BLaER1 treated with 17β-estradiol and CSF1 and Interleukin-3, amounts not matched to agents 10 nM and 100 nM (cell line): ENCODE data around the gene KIF2C.
"Not testable (repeated sequence)": the region's sequence is repeated elsewhere in the genome, so short reads cannot be mapped to it uniquely, and the experiment has no call there.

Experiments used
- H3K27ac ChIP-seq, 11 experiments: shearing (Covaris generic); formaldehyde crosslinking; 2 replicates each; pipeline ENCODE4 v1.8.1; 2022
- H3K27me3 ChIP-seq, 11 experiments: shearing (Covaris generic); formaldehyde crosslinking; 2 replicates each; pipeline ENCODE4 v1.8.1; 2022
- H3K36me3 ChIP-seq, 11 experiments: shearing (Covaris generic); formaldehyde crosslinking; 2 replicates each; pipeline ENCODE4 v1.8.1; 2022
- H3K4me1 ChIP-seq, 10 experiments: shearing (Covaris generic); formaldehyde crosslinking; 2 replicates each; pipeline ENCODE4 v1.8.1; 2022
- H3K4me2 ChIP-seq, 11 experiments: shearing (Covaris generic); formaldehyde crosslinking; 2 replicates each; pipeline ENCODE4 v1.8.1; 2022
- H3K4me3 ChIP-seq, 10 experiments: shearing (Covaris generic); formaldehyde crosslinking; 2 replicates each; pipeline ENCODE4 v1.8.1; 2022
- H3K9ac ChIP-seq, 11 experiments: shearing (Covaris generic); formaldehyde crosslinking; 2 replicates each; pipeline ENCODE4 v1.8.1; 2022
- H3K9me3 ChIP-seq, 11 experiments: shearing (Covaris generic); formaldehyde crosslinking; replicated peaks in 1 of 11; 2 replicates each; pipeline ENCODE4 v1.8.1; 2022
- H4K20me1 ChIP-seq, 11 experiments: shearing (Covaris generic); formaldehyde crosslinking; 2 replicates each; pipeline ENCODE4 v1.8.1; 2022
- Cebpa-rat ChIP-seq, 11 experiments: shearing (Covaris generic); IDR thresholded peaks; 2 replicates each; pipeline ENCODE4 v1.8.1; 2022

The KIF2C gene

DNA sequence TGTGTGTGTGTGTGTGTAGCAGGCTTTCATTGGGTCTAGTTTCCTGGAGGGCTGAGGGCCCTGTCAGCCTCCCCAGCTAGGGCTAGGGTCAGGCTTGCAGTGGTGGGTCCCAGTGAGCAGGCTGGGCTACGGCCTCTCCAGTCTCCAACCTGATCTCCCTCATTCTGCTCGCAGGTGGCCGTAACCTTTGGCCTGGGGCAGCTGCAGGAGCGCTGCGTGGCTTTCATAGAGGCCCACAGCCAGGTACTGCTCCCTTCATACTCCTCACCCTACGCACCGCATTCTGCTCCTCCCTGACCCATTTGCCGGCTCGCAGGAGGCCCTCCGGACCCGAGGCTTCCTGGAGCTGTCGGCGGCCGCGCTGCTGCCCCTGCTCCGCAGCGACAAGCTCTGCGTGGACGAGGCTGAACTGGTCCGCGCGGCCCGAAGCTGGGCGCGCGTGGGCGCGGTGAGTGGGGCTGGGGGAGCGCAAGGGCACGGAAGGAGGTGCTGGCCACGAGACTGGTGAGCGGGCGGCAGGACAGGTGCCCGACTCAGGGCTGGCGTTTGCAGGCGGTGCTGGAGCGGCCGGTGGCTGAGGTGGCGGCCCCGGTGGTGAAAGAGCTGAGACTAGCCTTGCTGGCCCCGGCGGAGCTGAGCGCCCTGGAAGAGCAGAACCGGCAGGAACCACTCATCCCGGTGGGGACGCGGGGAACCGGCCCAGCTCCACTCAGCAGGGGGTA is 73.3 kb downstream of the KIF2C start:
- Histone ChIP-seq H3K4me2 (peak overlapping the region; percentile 59 to 95 (median 78)), H3K9me3 (no peaks in the 10 kb centered on the region), H3K36me3 (peaks cover 0 to 16% (median 0%) of the 10 kb centered on the region in 11 experiments; a peak in 5 of 22 replicates), H3K4me3 (peak overlapping the region in 9 of 10 experiments; percentile 42 to 62 (median 51); a peak in 14 of 20 replicates), H4K20me1 (no peaks in the 10 kb centered on the region), H3K4me1 (peaks cover 70 to 93% (median 79%) of the 10 kb centered on the region in 10 experiments), H3K9ac (peak overlapping the region; percentile 72 to 83 (median 79); a peak in 21 of 22 replicates), H3K27ac (peak overlapping the region; percentile 69 to 100 (median 86); a peak in 21 of 22 replicates), H3K27me3 (no peaks in the 10 kb centered on the region)
- TF ChIP-seq Cebpa-rat (IDR thresholded peaks at IDR 0.05): no peak

DNA sequence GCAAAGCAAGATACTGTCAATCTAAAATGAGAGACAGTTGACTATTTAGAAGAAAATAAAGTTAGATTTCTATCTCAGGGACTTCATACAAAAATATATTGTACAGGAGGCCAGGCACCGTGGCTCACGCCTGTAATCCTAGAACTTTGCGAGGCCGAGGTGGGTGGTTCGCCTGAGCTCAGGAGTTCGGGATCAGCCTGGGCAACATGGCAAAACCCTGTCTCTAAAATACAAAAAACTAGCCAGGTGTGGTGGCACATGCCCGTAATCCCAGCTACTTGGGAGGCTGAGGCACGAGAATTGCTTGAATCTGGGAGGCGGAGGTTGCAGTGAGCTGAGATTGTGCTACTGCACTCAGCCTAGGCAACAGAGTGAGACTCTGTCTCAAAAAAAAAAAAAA is 76.3 kb downstream of the KIF2C start:
- H3K4me3 ChIP-seq, H3K27me3 ChIP-seq, H4K20me1 ChIP-seq, H3K9me3 ChIP-seq: not testable (repeated sequence)
- Histone ChIP-seq H3K4me2 (peak overlapping the region in 2 of 11 experiments; percentile 90 to 95; a peak in 2 of 22 replicates), H3K27ac (0 out of 22 replicates have a peak overlapping the region, but pooled peaks of 1 of the 11 experiments have one; percentile 6), H3K4me1 (peaks cover 63 to 82% (median 71%) of the 10 kb centered on the region in 10 experiments), H3K36me3 (peaks cover 0 to 16% (median 0%) of the 10 kb centered on the region in 11 experiments; a peak in 5 of 22 replicates), H3K9ac (peak overlapping the region in 2 of 11 experiments; percentile 6 to 10; a peak in 1 of 22 replicates)

DNA sequence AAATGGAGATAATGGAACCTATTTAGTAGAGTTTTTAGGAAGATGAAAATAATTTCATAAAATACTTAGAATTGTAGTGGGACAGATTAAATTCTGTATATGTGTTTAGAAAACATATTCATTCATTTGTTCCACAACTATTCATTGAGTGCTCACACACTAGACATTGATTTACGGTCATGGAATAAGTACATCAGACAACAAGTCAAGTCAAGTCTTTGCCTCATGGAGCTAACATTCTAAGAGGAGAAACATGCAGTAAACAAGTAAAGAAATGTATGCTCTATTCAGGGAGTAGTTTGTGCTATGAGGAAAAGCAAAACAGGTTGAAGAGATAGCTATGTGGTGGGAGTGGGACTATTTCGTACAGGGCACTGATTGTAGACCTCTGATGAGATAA is 77.7 kb downstream of the KIF2C start:
- no peaks in the 10 kb centered on the region for H4K20me1 ChIP-seq
- no peak overlapping the region for H3K4me3 ChIP-seq
- no peak overlapping the region for H3K9ac ChIP-seq
- H3K27me3 ChIP-seq: no peaks in the 10 kb centered on the region
- H3K36me3 ChIP-seq: peaks cover 0 to 16% (median 0%) of the 10 kb centered on the region in 11 experiments; a peak in 5 of 22 replicates
- H3K4me1 ChIP-seq: peaks cover 50 to 73% (median 62%) of the 10 kb centered on the region in 10 experiments
- H3K9me3 ChIP-seq: no peaks in the 10 kb centered on the region
- no peak for TF ChIP-seq Cebpa-rat (IDR thresholded peaks at IDR 0.05)
- peak overlapping the region in 5 of 11 experiments; percentile 89 to 97 (median 96); a peak in 8 of 22 replicates for H3K4me2 ChIP-seq
- no peak overlapping the region for H3K27ac ChIP-seq
